Skin epidermis (tissue), 12 donors: ENCODE measurements around the gene CACNA2D3.
A peak's percentile ranks its signal among the peaks of the same experiment; 100 is the strongest.

Source experiments
- H3K27ac ChIP-seq, 21 experiments: fragments of 200-600 bp; sonication (generic) in 11 of 21; one replicate each; pipeline ENCODE4 v1.5.0; 2020; ENCODE audit warnings: mild to moderate bottlenecking in 3 of 21, inconsistent platforms in 2 of 21, moderate library complexity in 2 of 21
- H3K4me3 ChIP-seq, 7 experiments: fragments of 200-600 bp; sonication (generic) in 2 of 7; one replicate each; pipeline ENCODE4 v1.5.0; 2020; ENCODE audit warnings: inconsistent platforms in 2 of 7, mild to moderate bottlenecking in 2 of 7, moderate library complexity in 1 of 7

Gene CACNA2D3

DNA sequence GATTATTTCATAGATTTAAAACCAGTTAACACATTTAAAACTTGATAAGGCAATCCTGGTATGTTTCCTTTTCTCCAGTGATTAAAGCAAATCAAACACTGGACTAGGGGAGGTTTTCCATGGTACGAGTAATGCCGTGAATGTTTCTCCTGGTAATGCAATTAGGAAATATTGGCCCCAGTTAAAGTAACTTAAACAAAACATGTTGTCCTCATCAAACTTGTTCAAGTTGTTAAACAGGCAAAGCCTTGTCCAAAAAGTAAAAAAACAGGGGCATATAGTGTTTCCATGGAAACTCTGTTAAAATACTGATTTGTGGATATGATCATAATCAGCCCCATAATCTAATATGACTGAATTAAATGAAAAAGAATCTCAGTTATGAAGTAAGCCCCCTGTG is 818.6 kb downstream of the CACNA2D3 start:
- no peak overlapping the region for H3K4me3 ChIP-seq
- no peak overlapping the region for H3K27ac ChIP-seq

DNA sequence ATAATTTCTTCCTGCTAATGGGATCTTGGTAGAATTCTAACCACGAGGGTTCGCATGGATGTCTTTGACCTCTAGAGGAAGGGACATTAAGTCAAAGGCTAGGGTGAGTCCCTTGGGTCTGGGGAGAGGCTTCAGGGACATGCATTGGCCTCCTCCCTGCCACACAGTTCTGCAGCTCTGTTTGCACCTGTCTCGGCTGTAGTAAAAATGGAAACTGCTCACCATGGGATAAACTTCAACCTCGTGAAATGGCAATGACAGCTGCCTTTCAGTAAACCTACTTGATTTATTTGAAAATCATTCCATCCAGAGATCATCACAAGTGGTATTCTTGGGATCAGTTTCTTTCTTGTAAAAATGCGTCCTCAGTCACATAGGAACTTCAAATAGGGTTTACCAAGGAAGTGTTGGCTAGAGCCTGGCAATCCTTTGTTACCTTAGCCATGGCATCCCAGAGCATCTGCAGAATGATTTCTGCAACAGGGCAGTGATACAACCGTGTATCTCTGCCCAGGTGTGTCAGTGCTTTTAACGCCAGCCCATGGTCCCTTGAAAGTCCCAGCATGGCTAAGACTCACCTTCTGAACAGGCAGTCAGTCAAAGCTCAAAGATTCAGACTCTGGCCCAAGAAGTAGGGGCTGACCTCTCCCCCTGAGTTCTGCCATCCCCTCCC is 819.5 kb downstream of the CACNA2D3 start:
- H3K4me3 ChIP-seq = no peak overlapping the region
- H3K27ac ChIP-seq = no peak overlapping the region

DNA sequence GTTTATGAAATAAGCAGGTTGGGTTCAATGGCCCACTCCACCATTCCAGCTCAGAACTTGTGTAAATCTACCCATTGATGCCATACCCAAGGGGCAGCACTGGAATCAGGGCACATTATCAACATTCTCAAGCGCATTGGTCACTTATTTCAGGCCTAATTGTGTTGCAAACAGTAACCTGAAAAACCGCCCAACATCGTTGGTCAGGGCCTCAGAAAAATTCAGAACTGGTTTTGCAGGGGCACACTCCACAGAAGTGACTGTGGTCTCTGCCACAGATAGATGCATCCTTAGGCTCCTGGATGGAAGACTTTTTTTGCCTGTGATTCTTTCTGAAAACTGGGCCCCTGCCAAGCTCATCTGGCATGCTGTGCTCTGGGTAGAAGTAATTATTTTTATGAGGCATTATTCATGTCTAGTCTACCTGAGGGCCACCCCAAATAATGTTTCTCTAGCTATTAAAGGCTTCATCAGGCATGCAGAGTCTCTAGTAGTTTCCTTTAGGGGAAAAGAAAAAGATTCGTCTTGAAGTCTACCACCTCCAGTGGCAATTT is 827.2 kb downstream of the CACNA2D3 start:
- H3K4me3 ChIP-seq = no peak overlapping the region
- peak overlapping the region in 2 of 21 experiments; percentile 24 to 33 for H3K27ac ChIP-seq

DNA sequence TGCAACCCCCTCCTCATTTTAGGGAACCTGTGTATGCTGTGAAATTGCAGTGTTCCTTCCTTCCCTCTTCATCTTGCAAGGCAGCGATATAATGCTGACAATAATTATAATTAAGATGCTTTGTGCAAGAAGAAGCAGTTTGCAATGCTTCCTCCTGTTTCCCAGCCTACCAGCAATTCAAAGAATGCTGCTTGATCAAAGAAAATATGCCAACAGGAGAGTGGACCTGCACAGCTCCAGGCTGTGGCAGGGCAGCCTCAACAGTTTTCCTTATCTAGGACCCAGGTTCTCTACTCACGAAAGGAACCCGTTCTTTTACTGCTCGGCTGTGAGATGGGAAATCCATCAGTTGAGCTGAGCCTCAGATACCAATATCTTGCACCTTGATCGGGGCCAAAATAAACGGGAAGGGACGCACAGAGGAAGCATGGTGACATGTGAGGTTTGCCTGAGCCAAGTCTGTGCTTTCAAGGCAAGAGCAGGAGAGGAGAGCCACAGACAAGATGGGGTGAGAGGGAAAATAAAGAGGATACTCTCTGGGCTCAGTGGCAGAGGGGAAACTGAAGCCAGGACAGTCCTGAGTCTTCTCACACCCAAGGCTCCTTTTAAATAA is 828.1 kb downstream of the CACNA2D3 start:
- Histone ChIP-seq H3K4me3 (no peak overlapping the region), H3K27ac (peak overlapping the region in 6 of 21 experiments; percentile 20 to 55 (median 26))

DNA sequence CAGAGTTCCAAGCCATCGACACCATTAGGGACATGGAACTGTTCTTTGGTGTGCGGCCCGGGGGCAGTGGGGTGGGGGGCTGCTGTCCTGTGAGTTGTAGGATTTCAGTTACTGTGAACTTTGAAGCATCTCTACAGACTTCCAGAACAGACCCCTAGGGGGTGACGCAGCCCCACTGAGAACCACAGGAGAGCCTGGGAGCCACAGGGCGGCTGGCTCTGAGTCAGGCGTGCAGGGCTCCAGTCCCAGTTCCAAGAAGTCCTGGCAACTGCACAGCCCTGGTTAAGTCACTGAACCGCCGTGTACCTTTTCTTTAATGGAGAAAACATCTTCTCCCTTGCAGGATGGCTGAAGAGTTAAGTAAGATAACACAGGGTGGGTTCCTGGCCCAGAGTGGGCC is 829.1 kb downstream of the CACNA2D3 start:
- peak overlapping the region in 5 of 21 experiments; percentile 33 to 55 (median 37) for H3K27ac ChIP-seq
- no peak overlapping the region for H3K4me3 ChIP-seq

DNA sequence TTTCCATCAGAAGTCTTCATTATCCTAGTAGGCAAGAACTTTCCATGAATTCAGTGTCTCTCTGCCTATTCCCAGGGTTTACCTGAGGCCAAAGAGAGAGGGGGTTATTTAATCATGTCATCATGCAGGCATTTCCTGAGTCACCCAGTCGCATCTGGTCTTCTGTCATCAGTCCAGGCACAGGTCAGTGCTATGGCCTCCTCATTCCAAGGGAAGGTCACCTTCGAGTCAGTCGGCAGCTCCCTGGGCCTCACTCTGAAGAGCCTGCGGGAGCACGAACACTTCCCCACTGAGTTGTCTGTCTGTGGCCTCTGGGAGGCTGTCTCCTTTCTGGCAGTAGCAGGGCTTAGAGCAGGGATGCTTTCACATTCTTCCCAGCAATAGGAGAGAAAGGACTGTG is 831.7 kb downstream of the CACNA2D3 start:
- Histone ChIP-seq H3K4me3 (no peak overlapping the region), H3K27ac (peak overlapping the region in 6 of 21 experiments; percentile 33 to 60 (median 56))

DNA sequence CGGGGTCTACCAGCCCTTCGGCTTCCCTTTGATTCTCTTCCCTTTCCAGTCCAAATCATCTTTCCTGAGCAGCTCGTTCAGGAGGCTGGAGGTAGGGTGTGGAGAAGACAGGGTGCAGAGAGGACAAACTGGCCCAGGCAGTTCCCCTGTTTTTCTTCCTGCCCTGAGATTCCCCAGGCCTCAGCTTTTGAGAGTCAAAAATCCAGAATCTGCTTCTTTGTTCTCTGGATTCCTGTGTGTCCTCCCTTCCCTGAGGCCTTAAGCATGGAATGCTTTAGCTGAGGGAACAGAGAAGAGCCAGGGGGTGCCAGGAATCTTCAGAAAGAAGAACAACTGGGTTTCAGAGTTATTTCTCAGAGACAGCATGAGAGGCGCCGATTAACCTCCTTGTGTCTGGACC is 832.2 kb downstream of the CACNA2D3 start:
- H3K4me3 ChIP-seq = no peak overlapping the region
- peak overlapping the region in 6 of 21 experiments; percentile 33 to 60 (median 56) for H3K27ac ChIP-seq

DNA sequence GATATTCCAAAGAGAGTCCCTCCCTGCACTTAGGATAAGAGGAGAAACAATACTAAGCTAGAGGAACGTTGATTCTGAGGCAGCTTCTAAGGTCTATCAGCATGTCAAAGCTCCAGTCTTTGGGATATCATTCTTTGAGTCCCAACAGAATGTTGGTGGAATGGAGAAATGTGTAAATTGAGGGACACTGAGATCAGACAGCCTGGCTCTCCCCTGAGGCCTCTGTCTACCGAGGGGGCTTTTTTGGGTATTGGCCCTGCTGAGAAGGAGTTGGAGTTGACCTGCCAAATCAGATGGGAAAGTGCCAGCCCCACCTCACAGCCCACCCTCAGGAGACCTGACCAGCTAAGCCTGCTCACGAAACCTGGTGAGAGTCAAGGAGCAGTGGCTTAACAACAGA is 833.1 kb downstream of the CACNA2D3 start:
- Histone ChIP-seq H3K4me3 (no peak overlapping the region), H3K27ac (peak overlapping the region in 2 of 21 experiments; percentile 9 to 58)

DNA sequence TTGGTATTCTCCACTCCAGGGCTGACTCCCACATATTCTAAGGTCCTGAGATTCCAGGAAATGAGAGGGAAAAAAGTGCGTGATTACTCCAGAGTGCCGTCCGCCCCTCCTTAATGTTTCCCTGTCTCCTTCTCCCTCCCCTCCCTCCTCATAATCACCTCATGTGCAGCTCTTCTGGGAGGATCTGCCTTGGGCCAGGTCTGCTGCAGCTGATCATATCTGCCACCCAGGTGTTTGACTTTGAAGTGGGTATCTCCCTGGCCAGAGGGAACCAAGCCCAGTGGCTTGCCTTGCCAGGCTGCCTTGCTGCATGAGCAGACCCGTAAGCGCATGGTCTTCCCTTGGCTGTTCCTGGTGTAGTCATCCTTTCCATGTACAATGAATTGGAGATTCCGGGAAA is 833.6 kb downstream of the CACNA2D3 start:
- peak overlapping the region in 2 of 21 experiments; percentile 29 to 58 for H3K27ac ChIP-seq
- H3K4me3 ChIP-seq = no peak overlapping the region

DNA sequence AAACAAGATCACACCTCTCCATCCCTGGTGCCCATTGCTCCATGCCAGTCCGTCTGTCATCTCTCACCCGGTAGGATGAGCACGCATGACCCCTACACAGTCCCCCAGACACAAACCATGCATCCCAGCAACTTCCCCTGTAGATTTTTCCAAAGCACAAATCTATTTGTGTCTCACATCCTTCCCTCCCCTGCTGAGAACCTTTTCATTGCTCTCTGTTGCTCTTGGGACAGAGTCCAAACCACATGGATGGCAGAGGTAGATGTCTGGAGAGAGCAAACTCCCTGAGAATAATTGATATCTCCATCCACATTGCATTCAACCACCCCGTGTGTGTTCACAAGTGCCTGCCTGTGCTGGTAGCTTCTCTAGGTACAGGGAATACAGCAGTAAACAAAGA is 835.4 kb downstream of the CACNA2D3 start:
- Histone ChIP-seq H3K4me3 (no peak overlapping the region), H3K27ac (peak overlapping the region in 2 of 21 experiments; percentile 10 to 24)

DNA sequence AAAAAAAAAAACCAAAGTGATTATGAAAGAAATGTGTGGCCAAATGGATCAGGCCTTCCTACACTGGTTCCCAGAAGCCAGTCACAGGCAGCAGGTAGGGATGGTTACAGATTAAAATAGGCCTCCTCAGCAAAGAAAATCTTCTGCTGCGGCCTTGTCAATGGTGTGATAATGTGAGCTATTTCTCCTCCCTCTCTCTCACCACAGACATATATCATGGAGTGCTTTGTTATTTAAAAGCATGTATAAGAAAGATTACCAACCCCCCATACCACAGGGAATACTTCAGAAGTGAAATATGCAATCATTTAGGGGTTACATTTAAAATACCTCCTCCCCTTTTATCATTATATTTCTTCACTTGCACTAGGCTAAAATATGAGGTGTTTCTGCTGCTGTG is 837.7 kb downstream of the CACNA2D3 start:
- H3K4me3 ChIP-seq = no peak overlapping the region
- H3K27ac ChIP-seq = peak overlapping the region in 4 of 21 experiments; percentile 12 to 46 (median 32)

DNA sequence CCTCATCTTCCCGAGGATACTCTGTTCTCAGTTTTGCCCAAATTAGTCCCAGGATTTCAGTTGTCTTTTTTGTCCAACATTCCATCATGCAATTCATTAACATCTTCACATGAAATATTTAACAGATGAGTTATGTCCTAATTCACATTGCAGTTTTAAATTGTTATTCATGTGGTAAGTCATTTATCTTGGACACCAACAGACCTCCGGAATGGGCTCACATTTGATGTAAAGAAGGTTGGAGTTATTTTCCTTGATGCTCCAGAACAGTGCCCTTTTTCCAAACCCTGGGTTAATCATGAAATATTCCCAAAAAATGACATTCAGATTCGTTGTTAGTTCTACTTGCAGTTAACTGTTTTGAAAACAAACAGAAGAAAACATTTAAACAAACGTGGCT is 838.3 kb downstream of the CACNA2D3 start:
- H3K4me3 ChIP-seq = no peak overlapping the region
- H3K27ac ChIP-seq = peak overlapping the region in 3 of 21 experiments; percentile 12 to 38 (median 30)

DNA sequence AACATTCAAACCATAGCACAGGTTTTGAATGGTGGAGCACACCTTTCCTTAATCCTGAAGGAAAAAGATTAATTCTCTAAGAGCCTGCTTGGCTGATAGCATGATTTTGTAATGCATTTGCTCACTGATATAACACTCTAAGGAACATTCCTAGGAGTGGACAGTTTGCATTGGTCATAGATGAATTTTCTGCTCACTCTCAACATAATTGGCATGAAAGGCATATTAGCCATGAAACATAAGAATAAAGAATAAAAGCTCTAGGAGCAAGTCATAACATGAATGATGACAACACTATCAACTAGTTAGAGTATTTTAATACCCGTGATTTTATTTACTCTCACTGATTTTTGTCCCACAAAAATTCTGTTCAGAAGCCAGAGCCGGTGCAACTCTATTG is 839.8 kb downstream of the CACNA2D3 start:
- H3K27ac ChIP-seq = peak overlapping the region in 3 of 21 experiments; percentile 23 to 43 (median 30)
- no peak overlapping the region for H3K4me3 ChIP-seq

DNA sequence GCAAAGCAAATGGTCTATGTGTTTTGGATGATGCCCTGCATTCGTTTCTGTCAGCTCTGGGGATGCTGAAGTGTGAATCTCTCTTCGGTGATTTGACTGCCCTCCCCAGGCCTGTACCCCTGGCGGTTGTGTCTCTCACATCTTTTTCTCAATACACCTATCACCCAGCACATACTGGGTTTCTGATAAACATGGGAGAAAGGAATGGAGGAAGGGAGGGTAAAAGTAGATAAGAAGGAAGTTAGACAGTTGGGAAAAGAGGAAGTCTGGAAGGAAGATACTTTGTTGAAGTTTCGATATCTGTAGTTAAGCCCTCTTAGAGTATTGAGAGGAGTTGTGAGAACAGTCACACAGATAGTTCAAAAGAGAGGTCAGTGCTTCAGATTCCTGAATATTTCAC is 841.3 kb downstream of the CACNA2D3 start:
- Histone ChIP-seq H3K27ac (peak overlapping the region in 3 of 21 experiments; percentile 1 to 14 (median 10)), H3K4me3 (no peak overlapping the region)

DNA sequence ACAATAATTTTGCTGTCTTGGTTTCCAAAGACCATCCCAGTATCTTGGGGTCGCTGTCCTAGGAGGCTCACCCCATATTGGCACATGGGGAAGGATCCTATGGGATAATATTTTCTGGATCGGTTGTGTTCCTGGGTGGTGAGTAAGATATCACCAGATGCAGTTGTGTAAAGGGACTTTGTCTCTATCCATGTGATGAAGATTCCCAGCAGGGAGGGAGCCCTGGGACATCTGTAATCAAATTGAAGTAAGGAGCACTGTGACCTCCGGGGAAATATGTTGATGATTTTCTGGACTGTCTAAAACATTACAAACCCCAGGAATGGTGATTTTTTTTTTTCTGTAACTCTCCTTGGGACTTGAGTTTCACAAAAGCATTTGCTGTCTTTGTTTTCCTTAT is 841.7 kb downstream of the CACNA2D3 start:
- Histone ChIP-seq H3K27ac (peak overlapping the region in 4 of 21 experiments; percentile 1 to 21 (median 12)), H3K4me3 (no peak overlapping the region)

DNA sequence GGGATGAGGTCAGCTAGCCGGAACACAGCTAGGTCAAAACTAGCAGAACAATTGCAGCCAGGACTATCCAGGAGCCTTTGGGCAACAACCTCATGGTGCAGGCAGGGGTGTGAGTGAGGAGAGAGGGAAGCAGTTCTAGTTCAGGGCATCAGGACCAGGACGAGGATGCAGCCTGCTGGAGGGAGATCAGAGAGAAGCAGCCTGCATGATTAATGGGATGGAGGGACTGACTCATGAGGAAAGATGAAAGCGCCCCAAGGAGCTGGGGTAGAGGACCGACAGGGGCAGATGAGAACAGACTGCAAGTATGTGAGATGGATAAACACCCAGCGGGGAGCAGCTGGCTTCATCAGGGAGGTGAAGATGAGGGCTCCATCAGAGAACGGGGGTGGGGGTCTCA is 843.4 kb downstream of the CACNA2D3 start:
- peak overlapping the region in 5 of 21 experiments; percentile 15 to 65 (median 28) for H3K27ac ChIP-seq
- no peak overlapping the region for H3K4me3 ChIP-seq

DNA sequence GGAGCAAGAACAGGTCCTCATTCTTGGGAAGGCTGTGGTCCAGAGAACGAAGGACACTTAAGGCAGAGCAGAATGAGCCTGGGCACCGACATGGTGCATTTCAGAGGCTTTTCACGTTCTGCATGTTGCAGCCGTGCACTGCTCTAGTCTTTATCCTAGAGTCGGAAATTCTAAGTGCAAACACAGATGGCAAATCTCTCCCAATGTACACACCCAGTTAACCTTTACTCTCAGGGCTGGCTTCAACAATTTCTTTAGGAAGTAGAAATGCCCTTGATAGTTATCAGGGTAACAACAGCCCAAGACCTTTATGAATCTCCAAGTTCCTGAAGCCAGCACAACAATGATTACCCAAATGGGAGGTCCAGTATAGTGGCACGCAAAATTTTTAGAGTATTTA is 844.6 kb downstream of the CACNA2D3 start:
- peak overlapping the region in 4 of 21 experiments; percentile 22 to 65 (median 37) for H3K27ac ChIP-seq

DNA sequence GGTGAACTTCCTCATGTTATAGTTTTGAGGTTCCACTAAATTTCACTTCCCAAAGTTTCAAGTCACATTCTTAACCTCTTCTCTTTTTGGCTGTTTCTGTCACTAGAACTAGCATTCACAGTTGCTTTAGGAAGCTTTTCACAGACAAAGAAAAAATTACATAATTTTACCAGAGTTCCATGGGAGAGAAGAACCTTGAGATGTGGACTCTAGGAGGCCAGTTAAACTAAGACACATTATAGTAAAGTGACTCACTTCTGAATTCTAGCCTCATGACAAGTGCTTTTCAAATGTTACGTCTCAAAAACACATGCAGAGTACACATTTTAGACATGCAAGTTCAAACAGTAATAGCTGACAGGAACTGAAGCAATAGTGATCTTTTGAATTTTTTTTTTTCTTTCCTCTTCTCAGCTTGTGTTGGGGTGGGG is 845.4 kb downstream of the CACNA2D3 start:
- Histone ChIP-seq H3K27ac (peak overlapping the region in 4 of 21 experiments; percentile 20 to 36 (median 22)), H3K4me3 (no peak overlapping the region)

More for the DNA sequence above, 844.6 kb downstream of the CACNA2D3 start:
- no peak overlapping the region for H3K4me3 ChIP-seq

DNA sequence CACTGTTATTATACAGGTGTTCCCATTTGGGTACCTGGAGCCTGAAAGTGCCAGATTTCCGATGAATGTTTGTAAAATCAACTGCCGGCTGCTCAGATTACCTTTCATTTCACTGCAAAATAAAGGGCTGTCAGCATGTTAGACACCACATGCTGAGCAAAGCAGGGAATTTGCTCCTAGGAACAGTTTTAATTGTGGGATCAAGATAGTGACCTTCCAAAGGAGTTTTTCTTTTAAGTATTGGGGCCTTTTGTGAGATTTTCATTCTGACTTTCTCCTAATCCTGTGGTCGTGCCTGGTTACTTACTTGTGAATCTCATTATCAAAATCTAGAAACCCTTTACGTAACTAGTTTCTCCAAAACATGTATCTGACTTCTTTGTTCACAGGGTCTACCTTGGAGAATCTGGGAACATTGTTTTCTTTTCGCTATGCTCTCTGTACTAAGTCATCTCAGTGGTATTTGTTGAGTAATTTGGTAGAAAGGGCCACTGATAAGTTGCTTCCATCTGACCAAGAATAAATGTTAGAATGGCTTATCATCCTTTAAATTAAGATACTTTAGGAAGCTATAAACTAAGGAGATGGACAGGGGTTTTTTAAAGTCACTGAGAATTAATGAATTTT is 846.3 kb downstream of the CACNA2D3 start:
- no peak overlapping the region for H3K4me3 ChIP-seq
- H3K27ac ChIP-seq = peak overlapping the region in 6 of 21 experiments; percentile 12 to 72 (median 35)

DNA sequence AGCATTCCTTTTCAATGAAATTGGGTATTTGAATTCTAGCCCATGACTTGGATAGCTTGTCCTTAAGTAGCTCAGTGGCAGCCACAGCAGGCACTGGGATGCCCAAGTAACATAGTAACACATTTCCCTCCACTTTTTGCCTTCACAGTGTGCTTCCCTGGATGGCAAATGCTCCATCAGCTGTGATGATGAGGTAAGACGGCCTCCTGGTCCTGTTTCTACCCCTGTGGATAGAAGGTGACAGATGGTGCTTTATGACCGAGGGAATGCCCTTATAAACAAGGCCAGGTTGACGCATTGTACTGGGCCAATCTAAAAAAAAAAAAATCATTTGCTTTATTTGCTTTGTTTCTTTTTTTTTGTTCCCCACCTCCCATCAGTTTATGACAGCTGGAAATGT is 847.3 kb downstream of the CACNA2D3 start:
- H3K27ac ChIP-seq = peak overlapping the region in 1 of 21 experiments; percentile 19

More for the DNA sequence above, 847.3 kb downstream of the CACNA2D3 start:
- no peak overlapping the region for H3K4me3 ChIP-seq
